Esophagus muscularis mucosa (tissue), 3 donors: ENCODE data around the gene SOWAHC.

Experiments
- CTCF ChIP-seq, 3 experiments: fragments of 200-600 bp in 2 of 3; fragments of 450-650 bp in 1 of 3; sonication (generic) in 2 of 3; IDR thresholded peaks; one replicate each; pipeline ENCODE4 v1.5.1; 2017 to 2019; ENCODE audit warnings: antibody characterized with exemption in 3 of 3, mild to moderate bottlenecking in 2 of 3, moderate library complexity in 1 of 3
- POLR2A ChIP-seq: fragments of 450-650 bp; IDR thresholded peaks from one replicate; pipeline ENCODE4 v1.6.1; 2017; ENCODE audit warnings: antibody characterized with exemption, moderate library complexity, mild to moderate bottlenecking, low read depth
- POLR2AphosphoS5 ChIP-seq, 2 donors: sonication (generic); formaldehyde crosslinking; IDR thresholded peaks; one replicate each; pipeline ENCODE4 v1.6.1; 2017; ENCODE audit warnings: antibody characterized with exemption in 2 of 2

- TF ChIP-seq CTCF (IDR thresholded peaks at IDR 0.05), result no peak
- no peak for TF ChIP-seq POLR2A
- TF ChIP-seq POLR2AphosphoS5 (IDR thresholded peaks at IDR 0.05), result no peak
These were observed 9.6 kb upstream of the SOWAHC start for GRCh38 chr2:109604597-109604996.
